Skeletal muscle tissue (tissue), 4 donors: ENCODE results near the gene KDM5A. TPM values are rescaled to one million over a fixed set of nuclear protein-coding genes. Genes with fewer than 3 reads are reported as not detected.
A peak's percentile ranks its signal among the peaks of the same experiment; 100 is the strongest.
"Not testable (repeated sequence)": the region's sequence is repeated elsewhere in the genome, so short reads cannot be mapped to it uniquely, and the experiment has no call there.

Experiments
- H3K27ac ChIP-seq: one replicate; pipeline ENCODE4 v1.7.0; 2013; ENCODE audit warnings: mild to moderate bottlenecking, low read depth, low read length, inconsistent platforms
- H3K27me3 ChIP-seq, 3 donors: one replicate each; pipeline ENCODE4 v1.7.0; 2013; ENCODE audit warnings: low read length in 3 of 3; ENCODE audit not compliant: control insufficient read depth in 3 of 3, insufficient read depth in 3 of 3
- H3K36me3 ChIP-seq, 3 donors: one replicate each; pipeline ENCODE4 v1.7.0; 2013; ENCODE audit warnings: low read length in 3 of 3; ENCODE audit not compliant: control insufficient read depth in 3 of 3, insufficient read depth in 3 of 3
- H3K4me1 ChIP-seq, 3 donors: one replicate each; pipeline ENCODE4 v1.7.0; 2013; ENCODE audit warnings: low read length in 3 of 3, mild to moderate bottlenecking in 3 of 3; ENCODE audit not compliant: control insufficient read depth in 3 of 3, insufficient read depth in 3 of 3
- H3K4me3 ChIP-seq, 3 donors: one replicate each; pipeline ENCODE4 v1.7.0; 2013; ENCODE audit warnings: low read length in 3 of 3
- H3K9ac ChIP-seq, 3 donors: one replicate each; pipeline ENCODE4 v1.7.0; 2013; ENCODE audit warnings: low read length in 3 of 3, mild to moderate bottlenecking in 3 of 3, moderate library complexity in 2 of 3, low read depth in 1 of 3
- H3K9me3 ChIP-seq, 3 donors: one replicate each; pipeline ENCODE4 v1.7.0; 2013; ENCODE audit warnings: low read length in 3 of 3; ENCODE audit not compliant: control insufficient read depth in 3 of 3
- total RNA-seq: library from RNA; depleted of rRNA; stranded (reverse); fragments of >200 nt; gene quantifications from one replicate; pipeline ENCODE4 v1.2.3, GENCODE V29; 2014
- donor health status: Osteomylitis.

KDM5A gene
- 36.0 TPM for total RNA-seq

GRCh38 chr12:389142-390096 is at the start of gene KDM5A:
Gene KDM5A, minus strand, starts transcription at chr12:389320. Its CDS starts 229 bp downstream, at chr12:389091.
- Histone ChIP-seq H3K27ac (peak within 1 kb of the TSS; percentile 93), H3K4me3 (peak within 1 kb of the TSS; percentile 89 to 99 (median 98)), H3K9me3 (no peaks in the 10 kb centered on the region), H3K4me1 (peaks cover 12 to 24% (median 21%) of the 10 kb centered on the region in 3 donors), H3K36me3 (no peaks in the 10 kb centered on the region), H3K27me3 (no peaks in the 10 kb centered on the region), H3K9ac (peak within 1 kb of the TSS; percentile 88 to 94 (median 91))

GRCh38 chr12:435737-436136 is 46.6 kb upstream of the KDM5A start:
- H3K36me3 ChIP-seq = peaks cover 7 to 32% (median 27%) of the 10 kb centered on the region in 3 donors
- not testable (repeated sequence) for H3K4me3 ChIP-seq, H3K4me1 ChIP-seq, H3K27me3 ChIP-seq, H3K9me3 ChIP-seq, H3K27ac ChIP-seq, H3K9ac ChIP-seq

GRCh38 chr12:422526-422925 is 33.4 kb upstream of the KDM5A start:
- H3K36me3 ChIP-seq = peaks cover 8 to 26% (median 22%) of the 10 kb centered on the region in 3 donors
- H3K9ac ChIP-seq = no peak overlapping the region
- H3K4me1 ChIP-seq = no peaks in the 10 kb centered on the region
- no peaks in the 10 kb centered on the region for H3K9me3 ChIP-seq
- no peaks in the 10 kb centered on the region for H3K27me3 ChIP-seq
- H3K27ac ChIP-seq = no peak overlapping the region
- no peak overlapping the region for H3K4me3 ChIP-seq

- Histone ChIP-seq H3K27me3 (no peaks in the 10 kb centered on the region), H3K4me3 (no peak overlapping the region), H3K27ac (no peak overlapping the region), H3K9me3 (no peaks in the 10 kb centered on the region), H3K36me3 (peaks cover 14 to 29% (median 27%) of the 10 kb centered on the region in 3 donors), H3K9ac (no peak overlapping the region), H3K4me1 (no peaks in the 10 kb centered on the region)
Measured at GRCh38 chr12:418432-418831, 29.3 kb upstream of the KDM5A start.

- Histone ChIP-seq H3K9ac (no peak overlapping the region), H3K36me3 (peaks cover 24 to 43% (median 29%) of the 10 kb centered on the region in 3 donors), H3K4me3 (no peak overlapping the region)
Measured at GRCh38 chr12:414859-415258, 25.7 kb upstream of the KDM5A start.

GRCh38 chr12:402029-402389 is 12.9 kb upstream of the KDM5A start:
- no peaks in the 10 kb centered on the region for H3K36me3 ChIP-seq
- H3K4me3 ChIP-seq = peak overlapping the region; percentile 93 to 98 (median 95)
- H3K27ac ChIP-seq = peak overlapping the region; percentile 65
- H3K27me3 ChIP-seq = no peaks in the 10 kb centered on the region
- H3K9me3 ChIP-seq = no peaks in the 10 kb centered on the region
- peak overlapping the region; percentile 83 to 93 (median 91) for H3K9ac ChIP-seq
- H3K4me1 ChIP-seq = peaks cover 11 to 19% (median 16%) of the 10 kb centered on the region in 3 donors

More at GRCh38 chr12:414859-415258, 25.7 kb upstream of the KDM5A start:
- no peaks in the 10 kb centered on the region for H3K9me3 ChIP-seq
- no peak overlapping the region for H3K27ac ChIP-seq
- H3K4me1 ChIP-seq = no peaks in the 10 kb centered on the region
- H3K27me3 ChIP-seq = no peaks in the 10 kb centered on the region

- H3K27me3 ChIP-seq = no peaks in the 10 kb centered on the region
- no peaks in the 10 kb centered on the region for H3K36me3 ChIP-seq
- H3K9me3 ChIP-seq = no peaks in the 10 kb centered on the region
- peak within 1 kb of the TSS; percentile 83 to 93 (median 91) for H3K9ac ChIP-seq
- H3K4me3 ChIP-seq = peak within 1 kb of the TSS; percentile 93 to 98 (median 95)
- H3K27ac ChIP-seq = peak within 1 kb of the TSS; percentile 65
- peaks cover 9 to 15% (median 14%) of the 10 kb centered on the region in 3 donors for H3K4me1 ChIP-seq
Measured at GRCh38 chr12:401235-402028, 12.3 kb upstream of the KDM5A start, which contains the start of gene CCDC77. Gene CCDC77, plus strand, starts transcription at chr12:401644. Its CDS starts 7,740 bp downstream, at chr12:409384.

- peaks cover 9 to 15% (median 14%) of the 10 kb centered on the region in 3 donors for H3K4me1 ChIP-seq
- H3K27ac ChIP-seq = no peak overlapping the region
- H3K4me3 ChIP-seq = peak overlapping the region; percentile 93 to 98 (median 95)
- no peaks in the 10 kb centered on the region for H3K9me3 ChIP-seq
- no peaks in the 10 kb centered on the region for H3K27me3 ChIP-seq
- H3K36me3 ChIP-seq = no peaks in the 10 kb centered on the region
- H3K9ac ChIP-seq = peak overlapping the region; percentile 61 to 93 (median 91)
Measured at GRCh38 chr12:400828-401227, 11.7 kb upstream of the KDM5A start.

GRCh38 chr12:388541-389141 is 479 bp downstream of the KDM5A start:
- Histone ChIP-seq H3K4me3 (peak overlapping the region; percentile 89 to 99 (median 98)), H3K27ac (peak overlapping the region; percentile 93), H3K9ac (peak overlapping the region; percentile 88 to 94 (median 91)), H3K4me1 (peaks cover 12 to 24% (median 21%) of the 10 kb centered on the region in 3 donors), H3K9me3 (no peaks in the 10 kb centered on the region), H3K27me3 (no peaks in the 10 kb centered on the region), H3K36me3 (peaks cover 6 to 8% (median 7%) of the 10 kb centered on the region in 3 donors)
